Panc1 (cell line): ENCODE data around the gene ZFYVE26.
"Not testable (repeated sequence)": the region's sequence is repeated elsewhere in the genome, so short reads cannot be mapped to it uniquely, and the experiment has no call there.

Experiments used
- CTCF ChIP-seq: fragments of 450-650 bp; IDR thresholded peaks from 2 replicates; pipeline ENCODE4 v1.5.1; 2017; ENCODE audit warnings: mild to moderate bottlenecking
- POLR2AphosphoS5 ChIP-seq: IDR thresholded peaks from 2 replicates; pipeline ENCODE4 v1.6.1; 2012; ENCODE audit warnings: mild to moderate bottlenecking, low read depth, low read length, moderate library complexity

GRCh38 chr14:67701492-67701891 is 114.9 kb downstream of the ZFYVE26 start, which contains the start of gene RDH12:
- TF ChIP-seq CTCF, POLR2AphosphoS5: not testable (repeated sequence)
